ENCODE results near the gene NPC1L1.

Gene NPC1L1

DNA sequence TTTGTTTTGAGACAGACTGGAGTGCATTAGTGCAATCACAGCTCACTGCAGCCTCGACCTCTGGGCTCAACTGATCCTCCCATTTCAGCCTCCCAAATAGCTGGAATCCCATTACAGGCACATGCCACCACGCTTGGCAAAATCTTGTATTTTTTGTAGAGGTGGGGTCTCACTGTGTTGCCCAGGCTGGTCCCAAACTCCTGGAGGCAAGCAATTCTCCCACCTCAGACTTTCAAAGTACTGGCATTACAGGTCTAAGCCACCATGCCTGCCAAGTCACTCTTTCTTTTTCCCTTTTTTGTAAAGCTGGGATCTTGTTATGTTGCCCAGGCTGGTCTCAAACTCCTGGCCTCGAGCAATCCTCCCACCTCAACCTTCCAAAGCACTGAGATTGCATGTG lies 8.3 kb upstream of the NPC1L1 start:
- Mint-ChIP-seq H3K4me3 (no peak overlapping the region), H3K9me3 (no peaks in the 10 kb centered on the region), H3K36me3 (ENCODE audit: low read depth) (no peaks in the 10 kb centered on the region), H3K27ac (no peak overlapping the region), H3K27me3 (ENCODE audit: low read depth) (peaks cover 24% of the 10 kb centered on the region), H3K4me1 (ENCODE audit: low read depth) (peaks cover 7% of the 10 kb centered on the region)

DNA sequence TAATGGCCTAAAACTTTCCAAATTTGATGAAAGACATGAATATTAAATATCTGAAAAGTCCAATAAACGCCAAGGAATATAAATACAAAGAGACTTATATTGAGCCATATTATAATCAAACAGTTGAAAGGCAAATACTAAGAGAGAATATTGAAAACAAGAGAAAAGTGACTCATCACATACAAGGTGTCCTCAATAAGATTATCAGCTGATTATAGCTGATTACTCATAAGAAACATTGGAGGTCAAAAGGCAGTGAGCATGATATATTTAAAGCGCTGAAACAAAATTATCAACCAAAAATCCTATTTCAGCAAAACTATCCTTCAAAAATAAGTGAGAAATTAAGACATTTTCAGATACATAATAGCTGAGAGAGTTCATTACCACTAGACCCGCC lies 7.8 kb upstream of the NPC1L1 start:
- H3K27me3 Mint-ChIP-seq (ENCODE audit: low read depth), result peaks cover 24% of the 10 kb centered on the region
- H3K4me1 Mint-ChIP-seq (ENCODE audit: low read depth), result peaks cover 7% of the 10 kb centered on the region
- no peak overlapping the region for H3K27ac Mint-ChIP-seq
- H3K36me3 Mint-ChIP-seq (ENCODE audit: low read depth), result no peaks in the 10 kb centered on the region
- H3K9me3 Mint-ChIP-seq, result no peaks in the 10 kb centered on the region
- H3K4me3 Mint-ChIP-seq, result no peak overlapping the region

DNA sequence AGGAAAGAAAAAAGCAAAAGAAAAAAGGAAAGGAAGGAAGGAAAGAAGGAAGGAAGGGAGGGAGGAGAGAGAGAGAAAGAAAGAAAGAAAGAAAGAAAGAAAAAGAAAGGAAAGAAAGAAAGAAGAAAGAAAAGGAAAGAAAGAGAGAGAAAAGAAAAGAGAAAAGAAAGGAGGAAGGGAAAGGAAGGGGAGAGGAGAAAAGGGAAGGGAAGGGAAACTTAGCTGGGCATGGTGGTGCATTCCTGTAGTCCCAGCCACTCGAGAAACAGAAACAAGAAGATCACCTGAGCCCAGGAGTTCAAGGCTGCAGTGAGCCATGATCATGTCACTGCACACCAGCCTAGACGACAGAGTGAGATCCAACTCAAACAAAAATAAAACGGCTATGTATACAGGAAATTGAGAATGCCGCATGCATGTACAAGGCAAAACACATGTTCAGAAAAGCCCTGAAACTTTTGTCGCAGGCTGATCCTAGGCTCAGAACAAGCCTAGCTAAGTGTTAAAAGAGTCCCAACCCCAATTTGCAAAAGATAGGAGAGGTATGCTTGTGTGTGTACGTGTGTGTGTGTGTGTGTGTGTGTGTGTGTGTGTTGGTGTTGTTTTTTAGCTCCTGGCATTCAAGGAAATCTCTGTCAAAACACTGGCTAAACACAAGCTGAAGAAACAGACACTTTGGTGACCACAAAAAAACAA lies 6.6 kb upstream of the NPC1L1 start:
- H3K27ac Mint-ChIP-seq, result no peak overlapping the region
- no peaks in the 10 kb centered on the region for H3K9me3 Mint-ChIP-seq
- H3K4me3 Mint-ChIP-seq, result no peak overlapping the region
- H3K27me3 Mint-ChIP-seq (ENCODE audit: low read depth), result peaks cover 24% of the 10 kb centered on the region
- H3K36me3 Mint-ChIP-seq (ENCODE audit: low read depth), result no peaks in the 10 kb centered on the region
- peaks cover 7% of the 10 kb centered on the region for H3K4me1 Mint-ChIP-seq (ENCODE audit: low read depth)

DNA sequence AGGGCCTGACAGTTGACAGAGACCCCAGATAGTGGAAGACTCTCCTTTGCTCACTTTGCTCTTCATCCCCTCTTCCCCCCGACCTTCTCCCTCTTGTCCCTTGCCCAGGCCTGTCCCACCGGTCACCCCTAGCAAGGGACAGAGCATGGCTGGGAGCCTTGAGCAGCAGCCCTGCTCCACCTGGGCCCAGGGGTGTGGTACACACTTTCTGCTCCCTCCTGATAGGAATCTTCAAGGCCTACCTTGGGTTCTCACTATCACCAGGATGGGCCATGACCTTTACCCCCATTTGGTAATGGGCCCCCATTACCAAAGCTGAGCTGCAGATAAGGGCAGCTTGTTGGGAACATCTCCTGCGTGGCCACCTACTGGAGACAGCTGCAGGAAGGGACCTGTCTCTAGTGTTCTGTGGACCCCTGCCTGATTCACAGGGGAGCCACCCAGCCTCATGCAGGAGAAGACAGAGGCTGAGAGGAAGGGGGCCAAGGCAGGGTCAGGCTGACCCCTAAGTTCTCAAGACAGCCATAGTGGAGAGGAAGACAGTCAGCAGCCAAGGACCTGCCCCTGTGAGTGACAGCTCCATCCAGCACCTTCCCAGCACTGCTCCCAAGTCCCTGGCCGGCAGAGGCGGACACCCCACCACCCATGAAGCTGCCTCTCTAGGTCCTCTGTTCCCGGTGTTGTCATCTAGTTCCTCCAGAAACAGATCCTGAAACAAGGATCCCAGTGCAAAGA lies 913 bp upstream of the NPC1L1 start:
- no peak overlapping the region for H3K4me3 Mint-ChIP-seq
- no peak overlapping the region for H3K27ac Mint-ChIP-seq
- H3K4me1 Mint-ChIP-seq (ENCODE audit: low read depth), result no peaks in the 10 kb centered on the region
- peaks cover 4% of the 10 kb centered on the region for H3K27me3 Mint-ChIP-seq (ENCODE audit: low read depth)
- H3K36me3 Mint-ChIP-seq (ENCODE audit: low read depth), result no peaks in the 10 kb centered on the region
- no peaks in the 10 kb centered on the region for H3K9me3 Mint-ChIP-seq

DNA sequence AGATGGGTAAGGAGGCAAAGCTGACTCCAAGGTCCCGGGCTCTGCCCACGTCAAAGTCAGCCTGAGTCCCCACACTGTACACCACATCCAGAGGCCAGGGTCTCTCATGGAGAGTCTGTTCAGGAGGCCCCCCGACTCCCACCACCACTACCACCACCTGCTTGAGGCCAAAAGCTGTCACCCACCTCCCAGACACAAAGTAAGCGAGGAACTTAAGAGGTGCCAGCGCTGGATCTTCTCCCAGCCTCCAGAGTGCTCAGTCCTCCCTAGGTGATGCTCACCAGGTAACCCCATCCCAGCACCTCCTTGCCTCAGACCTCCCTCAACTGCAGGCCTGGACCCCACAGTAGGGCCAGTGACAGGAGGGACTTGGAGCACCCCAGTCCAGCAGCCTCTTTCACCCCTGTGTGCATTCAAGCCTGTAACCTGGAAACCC lies 520 bp downstream of the NPC1L1 start:
- Mint-ChIP-seq H3K27ac (no peak overlapping the region), H3K27me3 (ENCODE audit: low read depth) (no peaks in the 10 kb centered on the region), H3K4me3 (no peak overlapping the region), H3K4me1 (ENCODE audit: low read depth) (no peaks in the 10 kb centered on the region), H3K9me3 (no peaks in the 10 kb centered on the region), H3K36me3 (ENCODE audit: low read depth) (no peaks in the 10 kb centered on the region)

DNA sequence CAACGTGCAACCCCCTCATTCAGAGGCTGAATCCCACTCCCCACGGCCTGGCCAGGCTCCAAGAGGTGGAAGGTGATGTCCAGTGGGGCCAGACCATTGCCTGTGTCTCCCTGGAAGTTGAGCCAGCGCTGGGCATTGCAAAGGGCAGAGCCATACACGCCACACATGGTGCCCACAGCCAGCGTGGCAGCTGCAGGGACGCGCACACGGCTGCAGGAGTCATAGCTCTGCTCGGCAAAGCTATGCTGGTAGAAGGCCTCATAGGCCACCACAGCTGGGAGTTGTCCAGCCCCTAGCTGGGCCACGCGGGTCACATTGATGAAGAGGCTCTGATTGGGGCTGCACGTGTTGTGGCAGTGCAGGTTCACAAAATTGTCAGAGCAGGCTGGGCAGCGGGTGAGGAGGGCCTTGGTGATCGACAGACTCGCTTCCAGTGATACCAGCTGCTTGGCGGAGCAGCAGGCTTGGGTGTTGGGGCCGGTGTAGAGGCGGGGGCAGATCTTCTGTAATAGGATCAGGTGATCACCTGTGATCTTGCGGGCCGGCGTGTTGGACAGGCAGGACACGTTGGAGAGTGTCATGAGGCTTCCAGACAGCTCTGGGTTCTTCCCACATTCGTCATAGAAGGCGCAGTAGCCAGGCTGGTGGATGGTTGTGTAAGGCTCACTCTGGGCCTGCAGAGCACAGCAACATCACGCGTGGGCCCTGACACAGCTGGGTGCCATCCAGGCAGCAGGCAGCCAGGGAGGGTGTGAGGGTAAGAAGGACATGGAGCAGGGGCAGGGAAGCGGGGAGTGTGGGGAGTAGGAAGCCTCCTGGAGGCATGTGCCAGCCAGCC lies 1.2 kb downstream of the NPC1L1 start:
- no peaks in the 10 kb centered on the region for H3K9me3 Mint-ChIP-seq
- H3K4me3 Mint-ChIP-seq, result no peak overlapping the region
- H3K27ac Mint-ChIP-seq, result no peak overlapping the region
- H3K4me1 Mint-ChIP-seq (ENCODE audit: low read depth), result no peaks in the 10 kb centered on the region
- H3K36me3 Mint-ChIP-seq (ENCODE audit: low read depth), result no peaks in the 10 kb centered on the region
- no peaks in the 10 kb centered on the region for H3K27me3 Mint-ChIP-seq (ENCODE audit: low read depth)

DNA sequence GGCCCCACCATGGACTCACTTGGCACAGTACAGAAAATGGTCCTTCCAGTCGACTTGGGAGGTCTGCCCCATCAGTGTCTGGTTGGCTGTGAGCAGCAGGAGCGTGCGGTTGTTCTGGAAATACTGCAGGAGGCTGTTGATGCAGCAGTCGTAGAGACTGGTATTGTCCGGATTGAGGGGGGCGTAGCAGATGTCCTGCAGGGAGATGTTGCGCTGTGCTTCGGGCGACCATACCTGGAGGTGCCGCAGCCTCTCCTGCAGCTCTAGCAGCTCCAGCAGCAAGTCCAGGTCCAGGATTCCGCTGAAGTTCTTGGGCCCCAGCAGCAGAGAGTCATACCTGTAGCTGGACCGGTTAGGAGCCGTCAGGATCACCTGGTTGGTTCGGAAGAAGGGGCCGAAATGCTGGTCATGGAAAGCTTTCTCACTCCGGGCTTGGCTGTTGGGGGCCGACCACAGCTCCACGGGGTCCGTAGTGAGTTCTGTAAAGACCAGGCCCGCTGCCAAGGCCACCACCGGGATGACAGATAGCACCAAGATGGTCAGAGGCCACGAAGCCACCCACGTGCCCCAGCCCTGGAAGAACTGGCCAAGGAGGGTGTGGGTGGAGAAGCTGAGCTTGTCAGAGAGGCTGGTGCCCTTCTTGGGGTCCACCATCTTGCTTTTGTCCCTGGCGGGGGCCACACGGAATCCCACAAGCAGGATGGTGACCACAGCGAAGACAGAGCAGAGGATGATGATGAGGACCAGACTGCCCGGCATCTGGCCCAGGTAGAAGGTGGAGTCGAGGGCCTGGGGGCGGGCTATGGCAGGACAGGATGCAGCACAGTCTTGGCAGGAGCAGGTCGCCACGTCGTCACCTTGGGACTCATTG lies 2.1 kb downstream of the NPC1L1 start:
- H3K4me3 Mint-ChIP-seq, result no peak overlapping the region
- no peak overlapping the region for H3K27ac Mint-ChIP-seq
- H3K4me1 Mint-ChIP-seq (ENCODE audit: low read depth), result no peaks in the 10 kb centered on the region
- H3K27me3 Mint-ChIP-seq (ENCODE audit: low read depth), result no peaks in the 10 kb centered on the region
- H3K9me3 Mint-ChIP-seq, result no peaks in the 10 kb centered on the region
- no peaks in the 10 kb centered on the region for H3K36me3 Mint-ChIP-seq (ENCODE audit: low read depth)

DNA sequence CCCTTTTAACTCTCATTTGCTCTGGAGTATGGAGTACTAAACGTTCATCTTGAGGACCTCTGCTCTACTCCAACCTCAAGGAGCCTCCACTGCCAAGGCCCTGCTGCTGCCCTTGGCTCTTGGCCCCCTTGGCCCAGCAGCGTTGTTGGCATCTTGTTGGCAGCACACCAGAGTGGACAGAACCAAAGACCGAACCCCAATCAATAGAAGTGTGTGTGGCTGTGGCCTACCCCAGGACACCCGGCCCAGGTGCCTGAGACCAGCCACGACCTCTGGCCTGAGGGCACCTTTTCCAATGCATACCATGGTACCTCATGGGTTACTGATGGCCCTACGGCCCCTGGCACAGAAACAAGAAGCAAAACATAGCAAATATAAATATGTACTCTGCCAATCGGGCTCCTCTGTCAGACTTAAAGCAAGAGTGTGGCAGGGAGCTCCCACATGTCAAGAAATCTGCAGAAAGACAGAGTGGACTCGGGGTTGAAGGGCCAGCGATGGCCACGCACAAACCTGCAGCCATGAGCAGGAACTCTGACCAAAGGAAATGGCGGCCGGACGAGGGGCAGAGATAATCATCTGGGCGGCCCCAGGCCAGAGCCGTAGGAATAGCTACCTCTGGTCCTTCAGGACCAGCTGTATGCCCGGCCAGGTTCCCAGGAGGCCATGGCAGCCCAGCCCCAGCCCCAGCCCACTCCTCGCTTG lies 2.9 kb downstream of the NPC1L1 start:
- H3K4me1 Mint-ChIP-seq (ENCODE audit: low read depth), result no peaks in the 10 kb centered on the region
- H3K9me3 Mint-ChIP-seq, result no peaks in the 10 kb centered on the region
- H3K27me3 Mint-ChIP-seq (ENCODE audit: low read depth), result no peaks in the 10 kb centered on the region
- no peak overlapping the region for H3K4me3 Mint-ChIP-seq
- H3K36me3 Mint-ChIP-seq (ENCODE audit: low read depth), result no peaks in the 10 kb centered on the region
- H3K27ac Mint-ChIP-seq, result no peak overlapping the region

DNA sequence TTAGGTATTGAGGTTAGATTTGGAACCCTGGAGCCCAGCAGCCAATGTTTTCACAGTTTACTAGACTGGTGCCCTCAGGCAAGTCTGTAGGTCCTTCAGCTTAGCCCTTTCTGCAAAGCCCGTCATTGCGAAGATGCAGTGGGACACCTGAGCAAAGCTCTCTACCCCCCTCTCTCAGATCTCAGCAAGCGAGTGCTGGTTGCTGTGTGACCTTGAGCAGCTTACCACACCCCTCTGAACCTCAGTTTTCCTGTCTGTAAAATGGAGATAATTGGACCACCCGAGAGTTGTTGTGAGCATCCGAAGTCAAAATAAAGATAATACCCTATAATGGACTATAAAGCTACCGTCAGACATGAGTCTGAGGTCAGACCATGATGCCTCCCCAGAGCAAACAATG lies 3.7 kb downstream of the NPC1L1 start:
- Mint-ChIP-seq H3K4me3 (no peak overlapping the region), H3K36me3 (ENCODE audit: low read depth) (no peaks in the 10 kb centered on the region), H3K9me3 (no peaks in the 10 kb centered on the region), H3K4me1 (ENCODE audit: low read depth) (no peaks in the 10 kb centered on the region), H3K27ac (no peak overlapping the region), H3K27me3 (ENCODE audit: low read depth) (no peaks in the 10 kb centered on the region)

DNA sequence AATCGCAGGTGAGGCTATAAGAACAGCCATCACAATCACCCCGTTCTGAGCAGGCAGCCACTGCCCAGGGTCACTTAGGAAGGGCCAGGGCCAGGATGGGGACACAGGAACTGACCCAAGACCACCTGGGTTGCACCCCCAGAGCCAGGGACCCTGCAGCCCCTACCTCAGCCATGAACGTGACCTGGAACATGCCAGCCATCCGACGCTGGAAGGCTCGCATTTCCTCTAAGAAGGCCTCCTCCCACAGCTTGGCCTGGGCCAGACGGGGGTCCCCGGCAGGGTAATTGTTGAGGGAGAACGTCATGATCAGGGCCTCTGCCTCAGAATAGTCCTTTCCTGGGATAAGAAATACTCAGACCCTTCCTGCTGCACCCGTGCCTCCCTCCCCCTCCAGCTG lies 5.0 kb downstream of the NPC1L1 start:
- no peaks in the 10 kb centered on the region for H3K36me3 Mint-ChIP-seq (ENCODE audit: low read depth)
- no peaks in the 10 kb centered on the region for H3K9me3 Mint-ChIP-seq
- no peak overlapping the region for H3K4me3 Mint-ChIP-seq
- no peak overlapping the region for H3K27ac Mint-ChIP-seq
- no peaks in the 10 kb centered on the region for H3K4me1 Mint-ChIP-seq (ENCODE audit: low read depth)
- H3K27me3 Mint-ChIP-seq (ENCODE audit: low read depth), result no peaks in the 10 kb centered on the region

DNA sequence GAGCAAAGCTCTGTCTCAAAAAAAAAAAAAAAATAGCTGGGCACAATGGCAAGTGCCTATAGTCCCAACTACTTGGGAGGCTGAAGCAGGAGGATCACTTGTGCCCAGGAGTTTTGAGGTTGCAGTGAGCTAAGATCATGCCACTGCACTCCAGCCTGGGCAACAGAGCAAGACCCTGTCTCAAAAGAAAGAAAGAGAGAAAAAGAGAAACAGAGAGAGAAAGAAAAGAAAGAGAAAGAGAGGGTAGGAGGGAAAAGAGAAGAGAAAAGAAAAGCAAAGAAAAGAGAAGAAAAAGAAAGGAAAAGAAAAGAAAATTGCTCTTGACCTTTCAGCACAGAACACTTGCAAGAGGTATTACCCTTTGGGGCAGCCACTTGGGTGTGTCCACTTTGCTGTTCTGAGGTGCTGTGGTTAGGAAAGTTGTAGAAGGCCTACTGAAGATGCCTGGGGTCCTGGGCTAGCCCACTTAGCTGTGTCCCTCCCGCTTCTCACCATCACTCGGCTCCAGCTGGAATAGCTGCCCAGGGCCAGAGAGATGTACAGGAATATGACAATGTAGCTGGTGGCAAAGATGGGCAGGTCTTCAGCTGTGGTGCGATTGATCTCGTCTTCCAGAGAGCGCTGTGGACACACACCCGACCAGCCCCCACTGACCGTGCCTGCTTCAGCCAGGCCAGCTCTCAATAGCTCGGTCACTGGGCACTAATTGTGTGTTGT lies 5.6 kb downstream of the NPC1L1 start:
- Mint-ChIP-seq H3K9me3 (no peaks in the 10 kb centered on the region), H3K4me3 (no peak overlapping the region), H3K4me1 (ENCODE audit: low read depth) (no peaks in the 10 kb centered on the region), H3K27ac (no peak overlapping the region), H3K36me3 (ENCODE audit: low read depth) (no peaks in the 10 kb centered on the region), H3K27me3 (ENCODE audit: low read depth) (no peaks in the 10 kb centered on the region)

DNA sequence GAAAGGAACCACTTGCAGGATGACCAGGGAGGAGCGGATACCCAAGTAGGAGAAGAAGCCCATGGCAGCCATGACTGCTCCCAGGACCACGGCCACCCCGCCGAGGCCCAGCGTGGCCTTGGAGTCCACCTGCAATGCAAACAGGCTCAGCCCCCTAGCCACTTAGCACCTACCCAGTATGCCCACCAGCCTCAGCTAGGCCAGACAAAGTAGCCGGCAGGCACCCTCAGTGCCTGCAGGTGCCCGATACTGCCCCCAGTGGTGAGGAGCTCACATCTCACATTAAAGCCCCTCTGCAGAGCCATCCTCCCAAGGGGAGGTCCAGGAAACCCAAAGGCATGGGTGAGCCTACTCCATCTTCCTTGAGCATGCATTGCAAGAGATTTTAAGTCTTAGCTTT lies 6.6 kb downstream of the NPC1L1 start:
- no peak overlapping the region for H3K4me3 Mint-ChIP-seq
- H3K4me1 Mint-ChIP-seq (ENCODE audit: low read depth), result no peaks in the 10 kb centered on the region
- no peak overlapping the region for H3K27ac Mint-ChIP-seq
- H3K27me3 Mint-ChIP-seq (ENCODE audit: low read depth), result no peaks in the 10 kb centered on the region
- no peaks in the 10 kb centered on the region for H3K9me3 Mint-ChIP-seq
- no peaks in the 10 kb centered on the region for H3K36me3 Mint-ChIP-seq (ENCODE audit: low read depth)

DNA sequence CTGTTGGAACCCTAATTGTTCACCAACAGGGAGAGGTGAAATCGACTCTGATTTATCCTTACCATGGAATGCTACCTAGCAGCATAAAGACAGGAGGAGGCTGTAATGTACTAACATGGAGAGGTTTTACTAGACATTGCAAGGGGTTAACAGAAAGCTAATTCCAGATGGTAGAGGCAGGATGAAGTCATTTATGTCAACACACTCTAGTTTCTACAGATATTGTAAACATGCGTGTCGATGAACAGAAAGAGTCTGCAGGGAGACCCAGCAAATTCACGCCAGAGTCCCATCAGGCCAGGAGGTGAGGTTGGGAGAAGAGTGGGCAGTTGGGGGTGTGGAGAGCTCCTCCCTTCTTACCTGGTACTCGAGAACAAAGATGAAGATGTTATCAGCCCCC lies 7.0 kb downstream of the NPC1L1 start:
- peaks cover 1% of the 10 kb centered on the region for H3K9me3 Mint-ChIP-seq
- H3K27ac Mint-ChIP-seq, result no peak overlapping the region
- no peaks in the 10 kb centered on the region for H3K27me3 Mint-ChIP-seq (ENCODE audit: low read depth)
- no peak overlapping the region for H3K4me3 Mint-ChIP-seq
- H3K36me3 Mint-ChIP-seq (ENCODE audit: low read depth), result no peaks in the 10 kb centered on the region
- H3K4me1 Mint-ChIP-seq (ENCODE audit: low read depth), result no peaks in the 10 kb centered on the region
